Pancreas (tissue), 10 donors: Measurements from ENCODE around the gene FCN1. TPM values are rescaled to one million over a fixed set of nuclear protein-coding genes. Genes with fewer than 3 reads are reported as not detected.

Source experiments
- ATAC-seq, 4 donors: fragments of 200-7000 bp; cut with Tn5 transposase; one replicate each; pipeline versions ENCODE4 v1.8.0 to v1.9.1; 2020; ENCODE audit warnings: mild to moderate bottlenecking in 4 of 4, moderate library complexity in 4 of 4
- DNase-seq, 6 donors: peaks; one replicate each; pipeline ENCODE4 v3.0.0-alpha.2; 2020
- FAIRE-seq: peaks from 2 replicates; lab custom pipeline; 2012; peaks lifted over from hg19 to GRCh38; lab: Jason Lieb, UNC
- H3K27ac ChIP-seq, 4 donors: fragments of 200-600 bp; sonication (generic); 1 replicate in 3 of 4; 2 replicates in 1 of 4; pipeline versions ENCODE4 v1.5.0 to v1.8.0; 2020
- H3K27me3 ChIP-seq, 4 donors: fragments of 200-600 bp; one replicate each; pipeline ENCODE4 v1.8.0; 2021
- H3K36me3 ChIP-seq, 3 donors: fragments of 200-600 bp; sonication (generic) in 1 of 3; one replicate each; pipeline versions ENCODE4 v1.5.0 to v1.8.0; 2020 to 2021
- H3K4me1 ChIP-seq, 3 donors: fragments of 200-600 bp; one replicate each; pipeline ENCODE4 v1.8.0; 2021
- H3K4me3 ChIP-seq, 4 donors: fragments of 200-600 bp; sonication (generic) in 2 of 4; one replicate each; pipeline versions ENCODE4 v1.5.0 to v1.8.0; 2020 to 2021
- H3K9me3 ChIP-seq, 4 donors: fragments of 200-600 bp; one replicate each; pipeline ENCODE4 v1.8.0; 2021
- WGBS, 2 donors: extraction: QIAGEN DNeasy Blood & Tissue Kit; methylation state at CpG; one replicate each; pipeline ENCODE4 v1.1.7; 2013; 5-methylcytosine and 5-hydroxymethylcytosine counted together
- intact Hi-C, 3 donors: fragments of 100-400 bp; cut with DNase I; formaldehyde crosslinking; loops; one replicate each; pipeline versions ENCODE4 v1.11.1 to v1.14.2; 2022
- polyA plus RNA-seq, 2 donors: library from polyadenylated mRNA; stranded (reverse); fragments of 200-250 nt; gene quantifications; one replicate each; pipeline ENCODE4 v1.2.3, GENCODE V29; 2013
- total RNA-seq, 6 donors: library from RNA; stranded (reverse); fragmentation: NEBNext Ultra II Directional in 4 of 6; extraction: Animal tissue kit (Norgen Biotek cat#: 25700) in 4 of 6; gene quantifications; one replicate each; pipeline versions ENCODE4 v1.2.1 to v1.2.4, GENCODE V29; 2021 to 2023
- TF ChIP-seq, protein P1 (sequence below), 4 donors: fragments of 200-600 bp; sonication (generic) in 3 of 4; IDR thresholded peaks; one replicate each; pipeline versions ENCODE4 v1.5.0 to v1.8.0; 2021; ENCODE audit warnings: antibody characterized with exemption in 4 of 4
- donor health status: healthy with polysubstance abuse.
- donor health status: DM: no; HTN: no; CAD: no; lungs with moderate emphysema.
- donor health status: DM: no; HTN: no; CAD: no.
- donor health status: control.
- donor health status: control.
- donor health status: Bipolar disorder and iron deficiency.
- donor health status: DM: yes; HTN: yes; CAD: no.
- donor health status: DM: no; HTN: no; CAD: no.
- donor health status: DM: no; HTN: no; CAD: no.
- donor health status: DM: yes; HTN: yes; CAD: no.

Gene FCN1
- total and polyA plus RNA-seq, 8 donors = 0.32 to 6.2 (median 1.0) TPM

DNA sequence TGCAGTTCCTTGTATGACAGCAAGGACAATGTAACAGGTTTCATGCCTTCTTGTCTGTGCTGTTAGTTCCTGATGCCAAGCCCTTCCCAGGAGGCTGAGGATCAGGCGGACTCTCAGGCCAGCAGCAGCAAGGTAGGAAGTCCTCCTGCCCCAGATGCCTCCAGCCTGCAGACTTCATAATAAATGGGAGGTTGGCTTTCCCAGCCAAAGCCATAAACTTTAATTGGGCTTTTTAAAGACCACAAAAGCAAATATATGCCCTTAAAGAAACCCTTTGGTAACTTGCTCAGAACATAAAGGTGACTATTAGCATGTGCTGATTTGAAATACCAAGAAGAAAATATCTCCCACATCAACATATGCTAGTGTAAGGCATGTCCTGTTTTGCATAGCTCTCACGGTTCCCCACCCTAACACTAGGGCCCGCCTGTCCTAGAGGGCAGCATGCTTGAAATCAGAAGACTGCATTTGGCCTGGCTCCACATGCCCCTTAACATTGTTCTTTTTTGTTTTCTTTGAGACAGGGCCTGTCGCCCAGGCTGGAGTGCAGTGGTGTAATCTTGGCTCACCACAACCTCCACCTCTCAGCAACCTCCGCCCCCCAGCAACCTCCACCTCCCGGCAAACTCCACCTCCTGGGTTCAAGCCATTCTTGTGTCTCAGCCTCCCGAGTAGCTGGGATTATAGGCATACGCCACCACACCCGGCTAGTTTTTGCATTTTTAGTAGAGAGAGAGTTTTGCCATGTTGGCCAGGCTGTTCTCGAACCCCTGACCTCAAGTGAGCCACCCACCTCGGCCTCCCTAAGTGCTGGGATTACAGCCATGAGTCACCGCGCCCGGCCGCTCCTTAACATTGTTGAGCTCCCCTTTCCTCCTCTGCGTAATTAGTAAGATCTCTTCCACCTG lies 44.6 kb upstream of the FCN1 start:
- no peaks in the 10 kb centered on the region for H3K9me3 ChIP-seq
- WGBS, 2 donors = 70 to 74% methylated on average over 16 of the region's 16 CpGs

GRCh38 chr9:134961331-134962064 lies 43.8 kb upstream of the FCN1 start:
- Histone ChIP-seq H3K4me1 (no peaks in the 10 kb centered on the region), H3K36me3 (no peaks in the 10 kb centered on the region), H3K27ac (no peak overlapping the region), H3K9me3 (no peaks in the 10 kb centered on the region), H3K4me3 (no peak overlapping the region), H3K27me3 (no peaks in the 10 kb centered on the region)
- TF ChIP-seq, protein P1, sequence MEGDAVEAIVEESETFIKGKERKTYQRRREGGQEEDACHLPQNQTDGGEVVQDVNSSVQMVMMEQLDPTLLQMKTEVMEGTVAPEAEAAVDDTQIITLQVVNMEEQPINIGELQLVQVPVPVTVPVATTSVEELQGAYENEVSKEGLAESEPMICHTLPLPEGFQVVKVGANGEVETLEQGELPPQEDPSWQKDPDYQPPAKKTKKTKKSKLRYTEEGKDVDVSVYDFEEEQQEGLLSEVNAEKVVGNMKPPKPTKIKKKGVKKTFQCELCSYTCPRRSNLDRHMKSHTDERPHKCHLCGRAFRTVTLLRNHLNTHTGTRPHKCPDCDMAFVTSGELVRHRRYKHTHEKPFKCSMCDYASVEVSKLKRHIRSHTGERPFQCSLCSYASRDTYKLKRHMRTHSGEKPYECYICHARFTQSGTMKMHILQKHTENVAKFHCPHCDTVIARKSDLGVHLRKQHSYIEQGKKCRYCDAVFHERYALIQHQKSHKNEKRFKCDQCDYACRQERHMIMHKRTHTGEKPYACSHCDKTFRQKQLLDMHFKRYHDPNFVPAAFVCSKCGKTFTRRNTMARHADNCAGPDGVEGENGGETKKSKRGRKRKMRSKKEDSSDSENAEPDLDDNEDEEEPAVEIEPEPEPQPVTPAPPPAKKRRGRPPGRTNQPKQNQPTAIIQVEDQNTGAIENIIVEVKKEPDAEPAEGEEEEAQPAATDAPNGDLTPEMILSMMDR (IDR thresholded peaks at IDR 0.05) = no peak
- no peak for ATAC-seq
- FAIRE-seq = no peak
- peak in 1 of 6 donors; percentile 48 for DNase-seq
- 55 to 64% methylated on average over 21 of the region's 21 CpGs for WGBS, 2 donors
- intact Hi-C loops = no loop called here

More for the DNA sequence above, 44.6 kb upstream of the FCN1 start:
- Histone ChIP-seq H3K4me3 (no peak overlapping the region), H3K27me3 (peaks cover 0 to 2% (median 0%) of the 10 kb centered on the region in 4 donors), H3K4me1 (no peaks in the 10 kb centered on the region), H3K27ac (no peak overlapping the region), H3K36me3 (no peaks in the 10 kb centered on the region)
- TF ChIP-seq, protein P1 (IDR thresholded peaks at IDR 0.05) = no peak
- ATAC-seq (no peak), DNase-seq (peak in 1 of 6 donors; percentile 27), FAIRE-seq (no peak)
- intact Hi-C loops = no loop called here

DNA sequence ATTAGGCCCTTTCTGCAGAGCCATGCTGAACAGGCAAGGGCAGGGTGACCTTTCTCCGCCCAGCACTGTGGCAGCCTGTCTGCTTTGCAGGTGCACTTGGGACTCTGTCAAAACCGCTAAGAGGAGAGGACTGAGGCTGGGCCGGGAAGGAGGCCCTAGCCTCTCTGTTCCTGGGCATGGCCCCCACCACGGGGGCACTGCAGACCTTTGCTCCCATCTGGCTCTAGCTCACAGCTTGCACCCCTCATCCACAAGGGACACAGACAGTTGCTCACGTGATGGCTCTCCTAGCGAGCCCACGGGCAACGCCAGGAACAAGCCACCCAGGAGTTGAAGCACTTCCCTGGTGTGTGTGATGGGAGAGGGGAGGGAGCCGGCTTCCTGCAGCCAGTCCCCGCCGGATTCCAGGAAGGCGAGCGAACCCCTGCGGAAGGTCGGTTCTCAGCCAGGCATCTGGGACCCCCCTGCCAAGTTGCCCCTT lies 43.0 kb upstream of the FCN1 start:
- peak in 1 of 6 donors; percentile 9 for DNase-seq
- no peak for ATAC-seq
- intact Hi-C loops = no loop called here
- no peaks in the 10 kb centered on the region for H3K9me3 ChIP-seq
- H3K4me3 ChIP-seq = no peak overlapping the region
- H3K27me3 ChIP-seq = no peaks in the 10 kb centered on the region
- TF ChIP-seq, protein P1 (IDR thresholded peaks at IDR 0.05) = no peak
- no peaks in the 10 kb centered on the region for H3K36me3 ChIP-seq
- no peaks in the 10 kb centered on the region for H3K4me1 ChIP-seq
- no peak overlapping the region for H3K27ac ChIP-seq
- 72 to 79% methylated on average over 15 of the region's 15 CpGs for WGBS, 2 donors
- FAIRE-seq = no peak

- DNase-seq = peak in 2 of 6 donors; percentile 8 to 30
- FAIRE-seq = no peak
- intact Hi-C loops = no loop called here
- ATAC-seq = no peak
- TF ChIP-seq, protein P1 (IDR thresholded peaks at IDR 0.05) = no peak
- Histone ChIP-seq H3K4me1 (no peaks in the 10 kb centered on the region), H3K9me3 (no peaks in the 10 kb centered on the region), H3K27me3 (no peaks in the 10 kb centered on the region), H3K36me3 (no peaks in the 10 kb centered on the region), H3K27ac (no peak overlapping the region), H3K4me3 (no peak overlapping the region)
- 73 to 81% methylated on average over 9 of the region's 9 CpGs for WGBS, 2 donors
Observed at GRCh38 chr9:134959971-134960310, 42.2 kb upstream of the FCN1 start.
